HG03558 (cell line): Measurements from ENCODE around the gene MAP4K4.

Source experiments
- ATAC-seq: cut with Tn5 transposase; IDR thresholded peaks from one replicate; pipeline ENCODE4 v1.9.1; 2021; ENCODE audit warnings: moderate number of reproducible peaks; ENCODE audit not compliant: unreplicated experiment; ENCODE audit errors: extremely low read depth

MAP4K4 gene

GRCh38 chr2:101718479-101718878 lies 21.0 kb downstream of the MAP4K4 start:
- no peak for ATAC-seq

GRCh38 chr2:101718993-101719571 lies 21.6 kb downstream of the MAP4K4 start:
- no peak for ATAC-seq

- no peak for ATAC-seq
Observed at GRCh38 chr2:101720732-101721131, 23.2 kb downstream of the MAP4K4 start.

GRCh38 chr2:101722864-101723263 lies 25.4 kb downstream of the MAP4K4 start:
- no peak for ATAC-seq

- ATAC-seq, result no peak
Observed at GRCh38 chr2:101723371-101724124, 26.0 kb downstream of the MAP4K4 start.

- ATAC-seq, result no peak
Observed at GRCh38 chr2:101724125-101724474, 26.6 kb downstream of the MAP4K4 start.

- ATAC-seq, result no peak
Observed at GRCh38 chr2:101725038-101725437, 27.5 kb downstream of the MAP4K4 start.

GRCh38 chr2:101725515-101726192 lies 28.1 kb downstream of the MAP4K4 start:
- ATAC-seq, result no peak

- ATAC-seq, result no peak
Observed at GRCh38 chr2:101728865-101729264, 31.4 kb downstream of the MAP4K4 start.

- no peak for ATAC-seq
Observed at GRCh38 chr2:101729521-101730190, 32.1 kb downstream of the MAP4K4 start.

- ATAC-seq, result no peak
Observed at GRCh38 chr2:101731221-101732054, 33.9 kb downstream of the MAP4K4 start.

- ATAC-seq, result no peak
Observed at GRCh38 chr2:101732199-101732598, 34.7 kb downstream of the MAP4K4 start.

- no peak for ATAC-seq
Observed at GRCh38 chr2:101732773-101733256, 35.3 kb downstream of the MAP4K4 start.

- no peak for ATAC-seq
Observed at GRCh38 chr2:101733257-101733993, 35.9 kb downstream of the MAP4K4 start.

- ATAC-seq, result no peak
Observed at GRCh38 chr2:101734505-101735165, 37.1 kb downstream of the MAP4K4 start.

GRCh38 chr2:101735166-101735533 lies 37.6 kb downstream of the MAP4K4 start:
- ATAC-seq, result no peak

- ATAC-seq, result no peak
Observed at GRCh38 chr2:101736233-101736632, 38.7 kb downstream of the MAP4K4 start.

GRCh38 chr2:101736861-101737291 lies 39.4 kb downstream of the MAP4K4 start:
- no peak for ATAC-seq
